K562 (cell line): ENCODE results near the gene KCNH2. TPM values are rescaled to one million over a fixed set of nuclear protein-coding genes. Genes with fewer than 3 reads are reported as not detected.
A peak's percentile ranks its signal among the peaks of the same experiment; 100 is the strongest.

Experiments
- ARID4B ChIP-seq: sonication (generic); formaldehyde crosslinking; IDR thresholded peaks from 2 replicates; pipeline ENCODE4 v1.8.0; 2022; ENCODE audit warnings: mild to moderate bottlenecking, missing genetic modification reagents
- ERF ChIP-seq: fragments of 450-650 bp; formaldehyde crosslinking; IDR thresholded peaks from 2 replicates; pipeline ENCODE4 v1.4.0; 2020; ENCODE audit warnings: mild to moderate bottlenecking, mixed read lengths
- HBP1 ChIP-seq: fragments of 450-650 bp; formaldehyde crosslinking; IDR thresholded peaks from 2 replicates; pipeline ENCODE4 v1.4.0; 2022; ENCODE audit warnings: missing genetic modification characterization
- IRF1 ChIP-seq: sonication (generic); formaldehyde crosslinking; IDR thresholded peaks from 2 replicates; pipeline ENCODE4 v1.8.0; 2022; ENCODE audit warnings: missing genetic modification reagents, mild to moderate bottlenecking, borderline replicate concordance
- LARP7 ChIP-seq: fragments of 450-650 bp; IDR thresholded peaks from 2 replicates; pipeline ENCODE4 v1.6.1; 2016
- MAFF ChIP-seq: IDR thresholded peaks from 2 replicates; pipeline ENCODE4 v1.6.1; 2012; ENCODE audit warnings: low read length, improper control_type of control experiment
- MBD1 ChIP-seq: fragments of 250-450 bp; sonication (Bioruptor Pico); IDR thresholded peaks from 2 replicates; pipeline ENCODE4 v1.8.0; 2022; ENCODE audit warnings: inconsistent platforms
- MCM3 ChIP-seq: fragments of 450-650 bp; IDR thresholded peaks from 2 replicates; pipeline ENCODE4 v1.6.1; 2016
- NRF1 ChIP-seq, 2 experiments: fragments of 450-650 bp; IDR thresholded peaks in 1 of 2; conservative IDR thresholded peaks in 1 of 2; 2 replicates each; pipeline ENCODE4 v1.6.1; 2014; ENCODE audit warnings: mild to moderate bottlenecking in 2 of 2
- POLR2A ChIP-seq: fragments of 450-650 bp; conservative IDR thresholded peaks from 2 replicates; pipeline ENCODE4 v1.6.1; 2016
- PPARD ChIP-seq: fragments of 250-450 bp; sonication (Bioruptor Pico); IDR thresholded peaks from 2 replicates; pipeline ENCODE4 v1.8.0; 2022; ENCODE audit warnings: inconsistent platforms, mild to moderate bottlenecking, moderate library complexity
- PTRF ChIP-seq: fragments of 450-650 bp; IDR thresholded peaks from 2 replicates; pipeline ENCODE4 v1.6.1; 2016; ENCODE audit warnings: mild to moderate bottlenecking, missing genetic modification characterization, missing compliant biosample characterization
- RBM25 ChIP-seq: fragments of 200-400 bp; formaldehyde crosslinking; IDR thresholded peaks from 2 replicates; pipeline ENCODE4 v1.6.1; 2018; ENCODE audit warnings: low read length, low read depth, moderate library complexity; ENCODE audit not compliant: severe bottlenecking
- STAT5B ChIP-seq: fragments of 250-450 bp; sonication (Bioruptor Pico); IDR thresholded peaks from 2 replicates; pipeline ENCODE4 v1.8.0; 2021; ENCODE audit warnings: mild to moderate bottlenecking, inconsistent platforms
- TAL1 ChIP-seq: fragments of 450-650 bp; IDR thresholded peaks from 2 replicates; pipeline ENCODE4 v1.6.1; 2016; ENCODE audit warnings: mild to moderate bottlenecking
- TRIM28 ChIP-seq: fragments of 450-650 bp; IDR thresholded peaks from 2 replicates; pipeline ENCODE4 v1.6.1; 2017
- ZC3H4 ChIP-seq: sonication (generic); formaldehyde crosslinking; IDR thresholded peaks from 2 replicates; pipeline ENCODE4 v1.9.0; 2021; ENCODE audit warnings: missing genetic modification reagents, borderline replicate concordance
- ZNF311 ChIP-seq: fragments of 250-450 bp; sonication (Bioruptor Pico); IDR thresholded peaks from 2 replicates; pipeline ENCODE4 v1.4.0; 2020; ENCODE audit warnings: mild to moderate bottlenecking, moderate library complexity
- ZNF444 ChIP-seq: fragments of 250-450 bp; sonication (Bioruptor Pico); IDR thresholded peaks from 2 replicates; pipeline ENCODE4 v1.4.0; 2020; ENCODE audit warnings: mild to moderate bottlenecking, moderate library complexity
- polyA plus RNA-seq, 8 experiments: library from polyadenylated mRNA; depleted of rRNA in 4 of 8; stranded (reverse) in 5 of 8; unstranded in 3 of 8; fragments of >200 nt; fragmentation: Nextera tagmentation in 2 of 8; fragmentation: Illumina TruSeq in 1 of 8; extraction: Ambion mirVana in 2 of 8; extraction: Trizol in 1 of 8; gene quantifications; 2 replicates each; pipeline versions ENCODE4 v1.2.1 to v1.2.3, GENCODE V29; 2011 to 2014; ENCODE audit warnings: inconsistent platforms in 1 of 8, missing spikeins in 1 of 8
- total RNA-seq, 7 experiments: library from RNA; depleted of rRNA in 6 of 7; stranded (reverse); fragments of >200 nt in 6 of 7; fragmentation: Illumina TruSeq in 2 of 7; extraction: Trizol in 2 of 7; gene quantifications; 2 replicates each; pipeline versions ENCODE4 v1.2.1 to v1.2.3, GENCODE V29; 2011 to 2021; ENCODE audit warnings: low replicate concordance in 1 of 7

The KCNH2 gene
- total and polyA plus RNA-seq, 9 of the 15 experiments (the other 6 are each of a cell fraction or from before 2014, with no cell fraction given): 18.1 to 368 (median 218) TPM

- TF ChIP-seq ARID4B (no peak; the same call in 1 of the 2 replicates), ZC3H4 (no peak), TAL1 (peak; percentile 98), ERF (CRISPR knock-in tag) (peak; percentile 94), PPARD (CRISPR knock-in tag) (no peak), NRF1 (conservative IDR thresholded peaks at IDR 0.05 in 1 of 2, IDR thresholded peaks at IDR 0.05 in 1 of 2) (no peak; a peak in 1 of 4 replicates), STAT5B (CRISPR knock-in tag) (no peak), MAFF (peak; percentile 78; the same call in 1 of the 2 replicates), POLR2A (no peak; the same call in 1 of the 2 replicates), HBP1 (peak; percentile 96), ZNF311 (peak; percentile 94), PTRF (tag) (peak; percentile 88), IRF1 (CRISPR knock-in tag) (no peak), LARP7 (peak; percentile 84; the same call in 1 of the 2 replicates), TRIM28 (peak; percentile 48), ZNF444 (CRISPR knock-in tag) (peak; percentile 16; the same call in 1 of the 2 replicates), MCM3 (no peak), MBD1 (no peak), RBM25 (no peak)
These were observed 18.1 kb downstream of the KCNH2 start (continued) for GRCh38 chr7:150959739-150960734.
